ENCODE measurements around the gene ZFP2.

DNA sequence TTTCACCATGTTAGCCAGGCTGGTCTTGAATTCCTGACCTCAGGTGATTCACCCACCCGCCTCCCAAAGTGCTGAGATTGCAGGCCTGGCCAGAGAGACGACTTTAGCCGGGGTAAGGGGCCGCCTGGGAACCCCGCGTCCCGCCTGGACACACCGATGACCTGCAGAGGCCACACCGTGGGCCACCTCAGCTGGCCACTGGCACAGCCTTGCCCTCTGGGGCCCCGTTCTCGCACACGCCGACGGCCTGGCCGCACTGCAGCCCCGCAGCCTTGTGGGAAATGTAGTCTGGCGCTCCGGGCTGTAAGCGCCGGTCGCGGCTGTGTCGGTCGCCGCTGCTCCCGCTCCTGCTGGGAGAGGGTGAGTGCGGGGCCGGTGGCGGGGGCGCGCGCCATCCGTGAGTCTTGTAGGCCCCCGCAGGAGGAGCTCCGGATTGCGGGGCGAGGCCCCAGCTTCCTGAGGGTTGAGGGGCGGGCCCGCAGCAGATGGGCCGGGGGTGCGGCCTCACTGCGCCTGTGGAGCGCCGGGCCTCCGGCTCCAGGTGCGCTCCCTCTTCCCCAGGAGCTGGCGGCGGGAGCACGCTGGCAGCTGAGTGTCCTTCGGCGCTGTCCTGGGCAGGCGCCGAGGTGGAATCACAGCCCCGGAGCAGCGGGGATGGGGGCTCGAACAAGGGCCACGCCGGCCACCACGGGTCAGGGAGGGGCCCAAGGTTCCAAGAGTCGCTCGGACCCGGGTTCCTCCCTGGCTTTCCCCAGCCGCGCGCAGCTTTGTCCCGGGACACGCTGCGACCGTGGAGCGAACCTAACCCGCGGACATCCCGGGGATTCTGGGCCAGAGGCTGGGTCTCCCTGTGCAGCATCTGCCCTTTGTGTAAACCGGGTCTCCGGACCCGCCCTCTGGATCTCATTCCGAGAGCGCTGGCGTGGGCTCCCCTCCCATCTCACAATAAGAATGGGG lies at the start of gene ZFP2:
- no peak for TF ChIP-seq POLR2A (IDR thresholded peaks at IDR 0.05)
- TF ChIP-seq, protein P1, sequence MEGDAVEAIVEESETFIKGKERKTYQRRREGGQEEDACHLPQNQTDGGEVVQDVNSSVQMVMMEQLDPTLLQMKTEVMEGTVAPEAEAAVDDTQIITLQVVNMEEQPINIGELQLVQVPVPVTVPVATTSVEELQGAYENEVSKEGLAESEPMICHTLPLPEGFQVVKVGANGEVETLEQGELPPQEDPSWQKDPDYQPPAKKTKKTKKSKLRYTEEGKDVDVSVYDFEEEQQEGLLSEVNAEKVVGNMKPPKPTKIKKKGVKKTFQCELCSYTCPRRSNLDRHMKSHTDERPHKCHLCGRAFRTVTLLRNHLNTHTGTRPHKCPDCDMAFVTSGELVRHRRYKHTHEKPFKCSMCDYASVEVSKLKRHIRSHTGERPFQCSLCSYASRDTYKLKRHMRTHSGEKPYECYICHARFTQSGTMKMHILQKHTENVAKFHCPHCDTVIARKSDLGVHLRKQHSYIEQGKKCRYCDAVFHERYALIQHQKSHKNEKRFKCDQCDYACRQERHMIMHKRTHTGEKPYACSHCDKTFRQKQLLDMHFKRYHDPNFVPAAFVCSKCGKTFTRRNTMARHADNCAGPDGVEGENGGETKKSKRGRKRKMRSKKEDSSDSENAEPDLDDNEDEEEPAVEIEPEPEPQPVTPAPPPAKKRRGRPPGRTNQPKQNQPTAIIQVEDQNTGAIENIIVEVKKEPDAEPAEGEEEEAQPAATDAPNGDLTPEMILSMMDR (IDR thresholded peaks at IDR 0.05), result no peak
